ENCODE measurements around the gene DIAPH3.

Gene DIAPH3

GRCh38 chr13:59660582-59660981 lies 503.1 kb downstream of the DIAPH3 start (continued):
- TF ChIP-seq ZNF670 (tag by site-specific recombination; IDR thresholded peaks at IDR 0.05; ENCODE audit: low read depth): no peak
- TF ChIP-seq ZNF677 (tag by site-specific recombination; IDR thresholded peaks at IDR 0.05): no peak
- TF ChIP-seq ZNF140 (tag by site-specific recombination; IDR thresholded peaks at IDR 0.05): no peak
- TF ChIP-seq ZNF629 (tag by site-specific recombination; IDR thresholded peaks at IDR 0.05): no peak
- no peak for TF ChIP-seq ZNF350 (tag by site-specific recombination; IDR thresholded peaks at IDR 0.05)
- no peak for TF ChIP-seq ZNF792 (tag by site-specific recombination; IDR thresholded peaks at IDR 0.05)

GRCh38 chr13:59659981-59660380 lies 503.7 kb downstream of the DIAPH3 start:
- Histone ChIP-seq H3K36me3 (ENCODE audit: control insufficient read depth in 2 of 2, insufficient read depth in 1 of 2, low read length in 2 of 2) (no peaks in the 10 kb centered on the region), H3K4me1 (ENCODE audit: control insufficient read depth, insufficient read depth, low read length) (no peaks in the 10 kb centered on the region), H3K9me3 (ENCODE audit: control insufficient read depth, insufficient read depth, low read depth, low read length) (no peaks in the 10 kb centered on the region), H3K4me3 (ENCODE audit: low read depth, low read length) (no peak overlapping the region), H3K27ac (ENCODE audit: extremely low read depth, low read depth, low read length) (no peak overlapping the region)
- TF ChIP-seq ZNF175 (tag by site-specific recombination; IDR thresholded peaks at IDR 0.05) (no peak), ZNF398 (tag by site-specific recombination; IDR thresholded peaks at IDR 0.05) (no peak), GLI2 (tag by site-specific recombination; IDR thresholded peaks at IDR 0.05; ENCODE audit: borderline replicate concordance, low read depth) (no peak), ZSCAN18 (tag by site-specific recombination; IDR thresholded peaks at IDR 0.05) (no peak), ZNF140 (tag by site-specific recombination; IDR thresholded peaks at IDR 0.05) (no peak), ZNF138 (tag by site-specific recombination; IDR thresholded peaks at IDR 0.05; ENCODE audit: borderline replicate concordance) (no peak), ZNF513 (tag by site-specific recombination; IDR thresholded peaks at IDR 0.05) (no peak), ZSCAN30 (tag by site-specific recombination; IDR thresholded peaks at IDR 0.05) (no peak), ZNF521 (tag by site-specific recombination; IDR thresholded peaks at IDR 0.05) (no peak), YY2 (tag by site-specific recombination; IDR thresholded peaks at IDR 0.05) (no peak), AEBP2 (tag by site-specific recombination; IDR thresholded peaks at IDR 0.05; ENCODE audit: borderline replicate concordance) (no peak), SETDB1 (IDR thresholded peaks at IDR 0.05; ENCODE audit: insufficient read length, low read length) (no peak), KLF17 (tag by site-specific recombination; IDR thresholded peaks at IDR 0.05) (no peak), ZNF18 (tag by site-specific recombination; IDR thresholded peaks at IDR 0.05) (no peak), ZSCAN23 (tag by site-specific recombination; IDR thresholded peaks at IDR 0.05) (no peak), ZNF837 (tag by site-specific recombination; IDR thresholded peaks at IDR 0.05) (no peak), ZEB2 (tag by site-specific recombination; IDR thresholded peaks at IDR 0.05) (no peak), IKZF3 (tag by site-specific recombination; IDR thresholded peaks at IDR 0.05) (no peak)
- CTCF ChIA-PET: interaction anchor here (0.9 kb wide), 1 partner anchor 268 kb away, joined by 3 read pairs; no protein-coding TSS in a partner anchor
- POLR2A ChIA-PET: no interaction called here
